GM12873 (cell line): ENCODE results near the gene GTF2F1.
A peak's percentile ranks its signal among the peaks of the same experiment; 100 is the strongest.

Experiments used
- CTCF ChIP-seq: IDR thresholded peaks from 2 replicates; pipeline ENCODE4 v1.5.1; 2012; ENCODE audit warnings: low read depth, mild to moderate bottlenecking, moderate library complexity, low read length, control low read depth; ENCODE audit not compliant: insufficient read depth; ENCODE audit errors: missing control alignments

Gene GTF2F1

GRCh38 chr19:6413721-6414643 lies 21.0 kb upstream of the GTF2F1 start:
- TF ChIP-seq CTCF: no peak

DNA sequence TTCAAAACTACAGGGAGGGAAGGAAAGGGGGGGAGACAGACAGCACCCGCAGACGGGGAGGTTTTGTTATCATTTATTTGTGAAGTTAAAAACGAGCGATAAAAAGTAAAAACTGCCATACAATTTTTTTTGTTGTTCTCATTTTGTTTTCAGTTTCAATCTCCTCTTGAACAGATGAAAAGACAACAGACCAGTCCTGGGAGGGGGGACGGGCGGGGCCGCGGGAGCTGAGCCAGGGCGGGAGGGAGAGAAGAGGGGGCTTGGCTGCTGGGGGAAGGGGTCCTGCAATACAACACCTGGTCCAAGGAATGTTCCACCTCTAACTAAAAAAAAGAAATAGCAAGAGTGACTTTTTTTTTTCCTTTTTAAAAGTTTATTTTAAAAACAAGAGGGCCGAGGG lies 20.3 kb upstream of the GTF2F1 start:
- TF ChIP-seq CTCF: no peak

DNA sequence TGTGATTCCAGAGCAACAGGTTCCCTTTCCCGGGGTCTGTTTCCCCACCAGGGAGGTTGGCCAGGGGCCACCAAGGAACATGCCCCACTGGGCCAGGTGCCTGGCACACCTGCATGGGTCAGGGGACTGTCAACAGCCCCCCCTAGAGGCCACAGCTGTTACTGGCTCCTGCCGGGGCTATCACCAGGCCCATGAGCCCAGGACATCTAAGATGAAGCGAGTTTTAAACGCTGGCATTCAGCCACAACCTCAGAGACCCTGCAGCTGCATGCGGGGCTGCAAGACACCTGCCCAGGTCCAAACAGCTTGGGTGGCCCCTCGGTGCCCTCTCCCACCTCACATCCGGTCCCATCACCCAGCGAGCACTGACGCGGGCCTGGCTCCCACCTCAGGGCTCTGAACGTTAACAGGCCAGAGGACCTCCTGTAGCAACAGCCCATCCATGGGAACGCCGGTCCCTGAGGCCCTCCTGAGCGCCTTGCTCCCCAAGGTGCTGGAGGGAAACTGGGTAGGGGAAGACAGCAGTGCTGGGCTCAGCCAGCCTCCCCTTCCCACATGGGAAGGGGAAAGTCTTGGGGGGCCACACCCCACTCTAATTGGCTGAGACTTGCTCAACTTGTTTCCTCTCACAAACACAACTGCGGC lies 19.6 kb upstream of the GTF2F1 start:
- TF ChIP-seq CTCF: peak; percentile 83

DNA sequence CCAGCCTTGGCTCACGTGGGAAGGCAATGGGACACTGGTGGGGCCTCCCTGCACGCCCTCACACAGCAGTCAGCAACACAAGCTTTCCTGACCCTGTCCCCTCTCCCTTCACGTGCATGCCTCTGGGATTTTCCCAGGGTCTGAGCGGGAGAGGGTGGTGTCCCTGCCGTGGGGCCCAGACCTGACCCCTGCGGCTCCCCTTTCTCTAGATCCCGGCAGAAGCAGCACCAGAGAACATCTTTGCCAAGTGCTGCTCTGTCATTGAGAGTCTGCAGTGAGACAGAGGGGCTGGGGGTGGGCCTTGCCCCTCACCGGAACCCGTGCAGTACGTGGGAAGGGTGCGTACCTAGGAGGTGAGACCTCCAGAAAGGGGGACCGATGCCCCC lies 19.1 kb upstream of the GTF2F1 start:
- no peak for TF ChIP-seq CTCF

DNA sequence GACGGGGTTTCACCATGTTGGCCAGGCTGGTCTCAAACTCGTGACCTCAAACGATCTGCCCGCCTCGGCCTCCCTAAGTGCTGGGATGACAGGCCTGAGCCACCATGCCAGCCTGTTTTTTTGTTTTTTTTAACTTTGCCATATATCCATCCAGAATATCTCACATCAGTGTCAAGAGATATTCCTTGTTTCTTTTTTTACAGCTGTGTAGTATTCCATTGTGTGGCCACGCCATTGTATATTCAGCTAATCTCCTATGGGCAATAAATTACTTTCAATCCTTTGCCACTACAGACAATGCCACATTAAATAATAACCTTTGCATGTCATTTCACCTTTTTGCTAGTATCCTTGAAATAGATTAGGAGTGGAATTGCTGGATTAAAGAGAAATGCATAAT lies 16.4 kb upstream of the GTF2F1 start:
- TF ChIP-seq CTCF: no peak

DNA sequence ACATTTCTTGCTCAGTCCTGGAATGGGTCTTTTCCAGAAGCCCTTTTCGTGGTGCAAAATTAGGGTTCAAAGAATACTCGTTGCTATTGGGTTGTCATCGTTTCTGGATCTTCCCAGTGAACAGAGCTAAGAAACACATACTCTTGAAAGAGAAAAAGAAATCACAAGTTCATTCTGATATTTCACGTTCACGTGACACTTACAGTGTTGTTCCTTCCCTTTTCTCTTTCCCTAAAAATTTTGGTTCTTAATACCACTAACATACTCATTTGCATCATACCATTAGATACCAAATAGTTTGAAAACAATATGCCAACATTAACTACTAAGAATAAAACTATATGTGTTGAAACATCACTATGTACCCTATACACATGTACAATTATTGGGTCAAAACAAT lies 13.4 kb upstream of the GTF2F1 start:
- no peak for TF ChIP-seq CTCF

GRCh38 chr19:6402837-6403608 lies 10.1 kb upstream of the GTF2F1 start:
- TF ChIP-seq CTCF: no peak
